Measurements from ENCODE around the gene ZCCHC24.
"Not testable (repeated sequence)": the region's sequence is repeated elsewhere in the genome, so short reads cannot be mapped to it uniquely, and the experiment has no call there.

The ZCCHC24 gene

DNA sequence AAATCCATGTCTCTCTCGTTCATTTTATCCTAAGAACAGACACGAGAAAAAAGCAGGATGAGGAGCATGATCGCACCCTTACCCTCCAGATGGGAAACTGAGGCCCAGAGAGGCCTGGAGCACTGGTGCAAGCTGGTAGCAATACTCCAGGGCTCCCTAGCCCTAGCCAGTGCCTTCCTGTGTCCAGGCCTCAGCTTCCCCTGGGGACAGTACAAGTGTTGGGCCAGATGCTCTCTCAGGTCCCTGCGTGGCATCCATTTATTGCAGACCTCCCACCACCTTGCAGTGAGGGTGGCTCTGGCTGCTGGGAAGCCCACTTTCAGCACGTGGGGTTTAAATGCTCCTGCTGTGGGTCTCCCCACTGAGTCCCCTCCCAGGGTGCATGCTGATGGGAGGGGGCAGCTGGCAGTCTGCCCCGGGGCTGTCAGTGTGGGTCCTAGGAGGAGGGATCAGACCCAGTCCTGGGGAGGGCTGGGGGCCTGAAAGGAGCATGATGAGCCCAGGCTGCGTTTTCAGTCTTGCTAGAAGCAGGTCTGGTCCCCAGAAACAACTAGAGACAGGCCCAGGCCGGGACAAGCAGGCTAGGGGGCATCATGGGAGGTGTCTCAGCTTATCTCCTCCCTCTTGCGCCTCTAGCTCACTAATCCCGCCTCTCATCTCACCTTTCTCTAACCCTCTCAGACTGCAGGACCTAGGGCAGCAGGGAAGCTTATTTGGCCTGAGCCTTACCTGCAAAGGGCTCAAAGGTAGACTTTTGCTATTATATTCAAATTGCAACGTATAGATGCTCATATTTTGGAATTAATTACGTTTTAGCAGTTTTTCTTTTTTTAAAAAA, 98.8 kb downstream of the ZCCHC24 start:
- DNase-seq (ENCODE audit: low read depth, low spot score): peak; percentile 67

DNA sequence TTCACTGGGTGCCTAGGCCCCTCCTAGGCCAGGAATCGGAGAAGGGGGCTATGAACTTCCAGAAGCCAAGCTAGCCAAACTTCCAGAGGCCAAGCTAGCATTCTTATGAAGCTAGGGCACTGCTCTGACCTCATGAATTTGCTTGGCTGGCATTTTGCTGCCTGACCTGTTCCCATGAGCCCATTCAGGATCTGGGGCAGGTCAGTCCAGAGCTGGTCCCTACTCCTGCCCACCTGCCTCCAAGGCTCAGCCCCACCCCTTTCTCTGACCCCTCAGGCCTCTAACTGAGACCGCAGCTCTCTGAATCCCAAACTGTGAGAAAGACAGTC, 99.4 kb downstream of the ZCCHC24 start:
- no peak for DNase-seq (ENCODE audit: low read depth, low spot score)

- DNase-seq (ENCODE audit: low read depth, low spot score): no peak
These were observed 100.0 kb downstream of the ZCCHC24 start for GRCh38 chr10:79345241-79346011.

DNA sequence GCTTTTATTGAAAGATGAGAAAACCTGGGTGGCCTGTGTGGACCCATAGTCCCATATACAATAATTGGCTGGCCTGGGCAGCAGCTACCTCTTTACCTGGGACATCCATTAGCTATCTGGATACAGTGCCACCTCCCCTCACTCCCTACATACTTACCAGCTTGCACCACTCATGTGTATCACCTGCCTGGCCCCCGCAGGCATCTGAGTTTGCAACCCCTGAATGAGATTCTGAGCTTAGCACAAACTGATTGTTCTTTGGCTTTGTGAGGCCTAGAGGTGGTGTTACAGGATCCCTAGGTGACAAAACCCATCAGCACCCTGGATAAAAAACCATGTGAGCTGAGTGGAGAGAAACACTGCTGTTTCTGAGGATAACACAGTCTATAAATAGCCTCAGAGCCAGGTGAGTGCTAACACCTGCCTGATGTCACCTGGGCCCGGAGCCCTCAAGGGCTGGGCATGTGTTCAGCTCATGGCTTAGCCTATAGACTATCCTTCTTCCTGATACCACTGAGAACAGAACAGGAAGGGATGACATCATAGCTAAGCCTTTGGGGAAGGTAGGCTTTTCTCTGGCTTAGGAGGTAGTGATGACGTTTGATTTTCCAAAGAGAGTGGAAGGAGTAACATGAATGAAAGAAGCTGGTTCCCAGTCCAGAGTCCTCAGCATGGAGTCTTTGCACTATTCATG, 100.8 kb downstream of the ZCCHC24 start:
- no peak for DNase-seq (ENCODE audit: low read depth, low spot score)

DNA sequence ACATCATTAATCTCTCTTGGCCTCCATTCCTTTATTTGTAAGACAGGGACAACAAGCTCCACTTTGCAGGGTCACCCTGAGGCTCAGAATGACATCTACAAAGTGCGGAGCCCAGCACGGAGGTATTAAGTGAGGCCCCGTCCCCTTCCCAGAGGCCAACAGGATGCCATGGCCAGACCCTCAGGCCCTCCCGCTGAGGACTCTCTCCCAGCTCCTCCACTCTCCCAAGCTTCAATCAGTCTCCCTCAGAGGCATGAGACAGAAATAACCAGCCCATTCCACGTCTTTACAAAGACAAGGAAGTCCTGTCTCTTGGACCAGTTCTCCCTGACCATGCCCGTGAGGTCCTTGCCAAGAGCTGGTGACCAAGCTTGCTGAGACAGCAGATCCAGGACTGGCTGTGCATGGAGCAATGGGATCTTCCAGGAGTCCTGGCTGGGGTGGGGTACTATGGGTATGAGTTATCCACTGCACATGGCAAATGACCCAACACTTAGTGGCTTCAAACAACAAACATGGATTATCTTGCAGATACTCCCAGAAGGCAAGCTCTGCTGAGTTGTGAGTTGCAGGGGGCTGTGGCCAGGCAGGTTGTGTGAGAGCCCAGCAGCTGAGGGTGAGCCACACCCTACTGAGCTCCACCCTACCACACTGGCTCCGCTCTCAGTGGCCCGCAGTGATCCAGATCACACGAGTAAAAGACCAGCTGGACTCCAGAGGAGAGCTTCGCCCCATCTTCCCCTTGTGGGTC, 102.4 kb downstream of the ZCCHC24 start:
- DNase-seq (ENCODE audit: low read depth, low spot score): no peak

DNA sequence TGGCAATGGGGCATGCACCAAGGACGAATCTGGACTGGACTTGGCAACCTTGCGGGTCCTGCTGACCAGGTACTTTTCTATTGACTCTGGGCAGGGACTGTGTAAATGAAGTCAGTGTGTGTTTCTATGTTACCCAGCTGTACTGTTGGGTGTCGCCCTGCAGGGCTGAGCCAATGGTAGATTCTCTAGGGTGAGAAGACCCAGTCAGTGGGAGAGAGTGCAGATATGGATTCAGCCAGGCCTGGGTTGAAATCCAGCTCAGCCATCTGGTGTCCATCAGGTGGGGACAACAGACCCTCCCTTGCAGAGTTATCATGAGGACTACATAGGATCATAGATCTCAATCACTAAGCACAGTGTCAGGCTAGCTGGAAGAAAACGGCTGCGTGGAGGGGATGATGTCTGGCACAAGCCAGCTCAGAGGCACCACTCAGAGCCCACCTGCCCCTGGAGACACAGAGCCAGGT, 103.1 kb downstream of the ZCCHC24 start:
- DNase-seq (ENCODE audit: low read depth, low spot score): no peak

DNA sequence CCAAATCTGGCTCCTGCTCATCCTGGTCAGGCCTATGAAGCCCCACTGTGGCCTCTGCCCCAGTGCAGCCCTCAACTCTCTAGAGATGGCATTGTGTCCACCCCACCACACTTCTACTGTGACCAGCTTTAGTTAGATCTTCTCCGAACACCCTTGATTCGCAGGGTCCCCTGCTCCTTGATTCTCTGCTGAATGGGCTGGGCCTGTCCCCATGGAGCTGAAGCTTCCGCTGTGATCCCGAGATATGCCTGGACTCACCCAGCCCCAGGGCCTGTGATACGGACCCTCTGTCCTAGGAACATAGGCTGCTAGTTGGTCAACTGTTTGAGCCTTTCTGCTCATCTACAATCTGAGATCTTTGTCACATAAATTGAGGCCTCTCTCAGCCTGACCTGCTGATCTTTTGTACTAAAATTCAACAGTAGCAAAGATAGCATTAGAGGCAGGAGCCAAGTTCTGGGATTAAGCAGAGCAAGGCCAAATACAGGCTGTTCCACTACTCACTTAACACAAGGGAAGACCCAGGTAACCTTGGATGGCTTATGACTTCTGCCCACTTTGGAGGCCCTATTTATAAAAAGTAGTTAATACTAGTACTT, 104.7 kb downstream of the ZCCHC24 start:
- DNase-seq (ENCODE audit: low read depth, low spot score): no peak

GRCh38 chr10:79339266-79339665, 106.2 kb downstream of the ZCCHC24 start:
- no peak for DNase-seq (ENCODE audit: low read depth, low spot score)

GRCh38 chr10:79337783-79338469, 107.5 kb downstream of the ZCCHC24 start:
- not testable (repeated sequence) for DNase-seq (ENCODE audit: low read depth, low spot score)

GRCh38 chr10:79336739-79337138, 108.7 kb downstream of the ZCCHC24 start:
- peak; percentile 75 for DNase-seq (ENCODE audit: low read depth, low spot score)

- no peak for DNase-seq (ENCODE audit: low read depth, low spot score)
These were observed 109.1 kb downstream of the ZCCHC24 start for GRCh38 chr10:79336276-79336675.

DNA sequence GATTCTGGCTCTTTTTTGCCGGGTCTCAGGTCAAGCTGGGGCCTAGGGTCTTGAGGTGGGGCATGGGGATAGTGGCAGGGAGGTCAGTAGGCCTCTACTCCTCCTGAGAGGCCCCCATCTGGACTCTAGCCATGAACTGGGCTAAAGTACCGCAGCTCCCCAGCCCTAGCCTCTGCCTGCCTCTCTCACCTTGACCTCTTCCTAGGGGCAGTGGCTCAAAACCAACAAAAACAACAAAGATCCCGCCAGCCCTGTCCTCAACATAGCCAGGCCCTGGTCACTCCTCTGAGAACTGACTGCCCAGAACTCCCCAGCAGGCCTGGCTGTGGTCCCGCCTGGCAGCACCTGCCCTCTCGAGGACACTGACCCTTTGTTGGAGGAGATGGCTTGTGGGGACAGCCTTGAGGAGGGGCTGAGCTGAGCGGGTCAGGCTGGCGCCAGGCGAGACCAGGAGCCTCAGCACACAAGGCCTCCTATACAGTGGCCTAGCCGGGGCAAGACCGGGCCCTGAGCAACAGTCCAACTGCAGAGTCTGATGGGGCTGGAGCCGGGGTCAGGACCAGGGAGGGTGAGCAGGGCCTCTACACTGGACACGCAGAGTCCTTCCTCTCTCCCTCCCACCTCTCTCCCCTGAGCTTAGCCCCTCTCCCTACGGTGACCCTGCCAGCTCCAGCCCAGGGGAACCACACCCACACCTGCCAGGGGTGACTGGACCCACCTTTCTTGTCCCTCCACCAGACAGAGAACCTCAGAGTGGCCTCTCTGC, 109.8 kb downstream of the ZCCHC24 start:
- no peak for DNase-seq (ENCODE audit: low read depth, low spot score)

DNA sequence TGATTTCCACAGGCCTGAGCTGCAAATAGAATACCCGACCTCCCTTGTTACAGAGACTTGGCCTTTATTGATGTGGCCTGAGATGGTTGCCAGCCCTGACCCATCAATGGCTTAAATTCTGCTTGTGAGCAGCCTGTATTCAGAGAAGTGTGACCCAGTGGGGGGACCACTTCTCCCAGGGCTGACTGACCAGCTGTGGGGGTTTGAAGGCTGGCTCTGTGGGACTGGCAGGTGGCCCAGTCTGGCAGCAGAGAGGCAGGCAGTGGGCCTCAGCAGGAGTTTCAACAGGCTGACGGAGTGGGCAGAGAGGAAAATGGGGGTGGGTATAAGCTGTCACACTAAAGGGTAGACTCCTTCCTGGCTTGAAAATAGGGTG, 110.3 kb downstream of the ZCCHC24 start:
- no peak for DNase-seq (ENCODE audit: low read depth, low spot score)

GRCh38 chr10:79334573-79334972, 110.9 kb downstream of the ZCCHC24 start:
- no peak for DNase-seq (ENCODE audit: low read depth, low spot score)

- no peak for DNase-seq (ENCODE audit: low read depth, low spot score)
These were observed 111.9 kb downstream of the ZCCHC24 start for GRCh38 chr10:79333513-79333912.

GRCh38 chr10:79332610-79333315, 112.7 kb downstream of the ZCCHC24 start:
- not testable (repeated sequence) for DNase-seq (ENCODE audit: low read depth, low spot score)

Measured in ELF-1 (cell line).